HCT116 (cell line): ENCODE results near the gene USP2. TPM values are rescaled to one million over a fixed set of nuclear protein-coding genes. Genes with fewer than 3 reads are reported as not detected.

Experiments
- ATAC-seq: fragments of 200-7000 bp; cut with Tn5 transposase; 2 replicates; pipeline ENCODE4 v1.9.1; 2020; ENCODE audit warnings: mild to moderate bottlenecking, moderate library complexity
- BruUV-seq: library from RNA; stranded (reverse); fragments of 400-500 nt; replicated peaks from 2 replicates; lab custom pipeline; 2021; lab: Mats Ljungman, UMichigan
- CTCF ChIA-PET: fragments of 300-600 bp; sonication (Branson Sonifier 250); formaldehyde crosslinking; loops from one replicate; lab custom pipeline; 2021; ENCODE audit warnings: antibody characterized with exemption; lab: Charles Lee
- POLR2A ChIA-PET: fragments of 300-600, 350-600 bp; sonication (Branson Sonifier 250); formaldehyde crosslinking; loops from one replicate; lab custom pipeline; 2021; ENCODE audit warnings: antibody characterized with exemption; lab: Charles Lee
- RAD21 ChIA-PET, 2 experiments: fragments of 300-600 bp; sonication (Branson Sonifier 250); formaldehyde crosslinking; loops; one replicate each; lab custom pipeline; 2023; ENCODE audit warnings: low total read pairs in 2 of 2; ENCODE audit not compliant: uncharacterized antibody in 2 of 2, unreplicated experiment in 2 of 2, low non-redundant PET in 1 of 2; lab: Charles Lee
- DNase-seq: peaks from one replicate; pipeline ENCODE4 v3.0.0-alpha.2; 2010; ENCODE audit warnings: low read depth, low spot score
- H2AFZ ChIP-seq: fragments of 200-600 bp; shearing (Covaris generic), sonication (generic); 2 replicates; pipeline ENCODE4 v1.6.1; 2017; ENCODE audit warnings: low read depth, mixed run types, mixed read lengths, antibody characterized with exemption, low read length; ENCODE audit not compliant: poor library complexity, severe bottlenecking
- H3K27ac ChIP-seq: 2 replicates; pipeline ENCODE4 v1.5.1; 2012; ENCODE audit warnings: low read depth, low read length
- H3K27me3 ChIP-seq: fragments of 200-600 bp; sonication (generic); 2 replicates; pipeline ENCODE4 v1.6.1; 2016; ENCODE audit warnings: mixed run types, low read length, mixed read lengths; ENCODE audit not compliant: insufficient read depth
- H3K36me3 ChIP-seq, 2 experiments: fragments of 200-500 bp in 1 of 2; fragments of 200-600 bp in 1 of 2; sonication (Bioruptor generic) in 1 of 2; sonication (generic) in 1 of 2; 2 replicates each; pipeline versions ENCODE4 v1.5.1 to v1.6.1; 2014 to 2016; ENCODE audit warnings: low read length in 2 of 2, inconsistent platforms in 1 of 2, mixed read lengths in 1 of 2, mixed run types in 1 of 2; ENCODE audit not compliant: insufficient read depth in 2 of 2, control insufficient read depth in 1 of 2
- H3K4me1 ChIP-seq, 2 experiments: fragments of 200-600 bp in 1 of 2; sonication (generic) in 1 of 2; 2 replicates each; pipeline versions ENCODE4 v1.5.1 to v1.6.1; 2012 to 2017; ENCODE audit warnings: low read length in 2 of 2, inconsistent platforms in 1 of 2, mild to moderate bottlenecking in 1 of 2, mixed read lengths in 1 of 2, mixed run types in 1 of 2, moderate library complexity in 1 of 2; ENCODE audit not compliant: insufficient read depth in 2 of 2, control insufficient read depth in 1 of 2
- H3K4me2 ChIP-seq: fragments of 200-600 bp; sonication (generic); 2 replicates; pipeline ENCODE4 v1.6.1; 2017; ENCODE audit warnings: mixed run types, low read length, mixed read lengths
- H3K4me3 ChIP-seq, 2 experiments: fragments of 200-600 bp in 1 of 2; sonication (generic) in 1 of 2; replicated peaks in 1 of 2; 2 replicates each; pipeline ENCODE4 v1.5.1; 2011 to 2016; ENCODE audit warnings: low read length in 2 of 2, control low read depth in 1 of 2, low read depth in 1 of 2, mild to moderate bottlenecking in 1 of 2, mixed read lengths in 1 of 2, mixed run types in 1 of 2
- H3K79me2 ChIP-seq: fragments of 200-600 bp; sonication (generic); 2 replicates; pipeline ENCODE4 v1.6.1; 2017; ENCODE audit warnings: mild to moderate bottlenecking, mixed run types, low read length, moderate library complexity, mixed read lengths; ENCODE audit not compliant: insufficient read depth
- H3K9ac ChIP-seq: fragments of 200-600 bp; sonication (generic); 2 replicates; pipeline ENCODE4 v1.6.1; 2016; ENCODE audit warnings: low read length, mixed read lengths
- H3K9me2 ChIP-seq: fragments of 200-600 bp; sonication (generic), shearing (Covaris generic); 2 replicates; pipeline ENCODE4 v1.6.1; 2017; ENCODE audit warnings: mixed run types, mild to moderate bottlenecking, moderate library complexity; ENCODE audit not compliant: insufficient read depth
- H3K9me3 ChIP-seq, 2 experiments: fragments of 200-500 bp in 1 of 2; fragments of 200-600 bp in 1 of 2; sonication (Bioruptor generic) in 1 of 2; sonication (generic) in 1 of 2; 2 replicates each; pipeline ENCODE4 v1.6.1; 2014 to 2017; ENCODE audit warnings: low read length in 2 of 2, mixed read lengths in 2 of 2, inconsistent platforms in 1 of 2, low read depth in 1 of 2, mild to moderate bottlenecking in 1 of 2, mixed run types in 1 of 2, moderate library complexity in 1 of 2; ENCODE audit not compliant: control insufficient read depth in 1 of 2, insufficient read depth in 1 of 2
- H4K20me1 ChIP-seq: fragments of 200-600 bp; sonication (generic), shearing (Covaris generic); 2 replicates; pipeline ENCODE4 v1.6.1; 2017; ENCODE audit warnings: mixed run types, mild to moderate bottlenecking, moderate library complexity; ENCODE audit not compliant: insufficient read depth
- CBX3 ChIP-seq: IDR thresholded peaks from 2 replicates; pipeline ENCODE4 v1.6.1; 2012; ENCODE audit warnings: low read depth
- CEBPB ChIP-seq: IDR thresholded peaks from 2 replicates; pipeline ENCODE4 v1.6.1; 2012; ENCODE audit warnings: low read depth
- ELF1 ChIP-seq: IDR thresholded peaks from 2 replicates; pipeline ENCODE4 v1.6.1; 2012; ENCODE audit warnings: low read depth, borderline replicate concordance
- EZH2 ChIP-seq: fragments of 200-600 bp; sonication (generic); IDR thresholded peaks from 2 replicates; pipeline ENCODE4 v1.6.1; 2017; ENCODE audit warnings: antibody characterized with exemption, mixed run types
- EZH2phosphoT487 ChIP-seq: fragments of 200-600 bp; IDR thresholded peaks from 2 replicates; pipeline ENCODE4 v1.6.1; 2018; ENCODE audit warnings: antibody characterized with exemption, borderline replicate concordance
- FOSL1 ChIP-seq: IDR thresholded peaks from 2 replicates; pipeline ENCODE4 v1.6.1; 2012; ENCODE audit warnings: low read depth
- JUND ChIP-seq: IDR thresholded peaks from 2 replicates; pipeline ENCODE4 v1.6.1; 2012
- POLR2A ChIP-seq: IDR thresholded peaks from 2 replicates; pipeline ENCODE4 v1.7.0; 2011; ENCODE audit warnings: borderline replicate concordance; ENCODE audit not compliant: insufficient read depth, insufficient read length; ENCODE audit errors: extremely low read depth
- POLR2AphosphoS5 ChIP-seq: IDR thresholded peaks from 2 replicates; pipeline ENCODE4 v1.6.1; 2011; ENCODE audit warnings: mild to moderate bottlenecking, low read depth, low read length, moderate library complexity
- REST ChIP-seq: IDR thresholded peaks from 2 replicates; pipeline ENCODE4 v1.6.1; 2012; ENCODE audit warnings: low read depth
- SIN3A ChIP-seq: IDR thresholded peaks from 2 replicates; pipeline ENCODE4 v1.6.1; 2012; ENCODE audit warnings: low read depth
- SP1 ChIP-seq: IDR thresholded peaks from 2 replicates; pipeline ENCODE4 v1.6.1; 2012; ENCODE audit warnings: low read depth
- TCF7L2 ChIP-seq: IDR thresholded peaks from 2 replicates; pipeline ENCODE4 v1.7.0; 2011; ENCODE audit warnings: borderline replicate concordance, inconsistent platforms; ENCODE audit not compliant: insufficient read depth, insufficient read length; ENCODE audit errors: extremely low read depth
- YY1 ChIP-seq: IDR thresholded peaks from 2 replicates; pipeline ENCODE4 v1.6.1; 2011; ENCODE audit warnings: low read length, low read depth, moderate library complexity, mild to moderate bottlenecking; ENCODE audit not compliant: insufficient replicate concordance; ENCODE audit errors: extremely low read depth
- ZFX ChIP-seq: fragments of 450-650 bp; IDR thresholded peaks from 2 replicates; pipeline ENCODE4 v1.6.1; 2017
- intact Hi-C: fragments of 100-400 bp; cut with micrococcal nuclease; formaldehyde crosslinking; loops from 2 replicates; pipeline ENCODE4 v1.10.0; 2022
- total RNA-seq: library from RNA; stranded (reverse); gene quantifications from one replicate; pipeline ENCODE4 v1.2.1, GENCODE V29; 2021; ENCODE audit not compliant: unreplicated experiment
- TF ChIP-seq, protein P1 (sequence below): IDR thresholded peaks from 2 replicates; pipeline ENCODE4 v1.6.1; 2011; ENCODE audit warnings: mild to moderate bottlenecking, low read length, moderate library complexity; ENCODE audit not compliant: insufficient replicate concordance; ENCODE audit errors: extremely low read depth

USP2 gene
- total RNA-seq, 1 experiment from 2014 or later = 5.0 TPM

DNA sequence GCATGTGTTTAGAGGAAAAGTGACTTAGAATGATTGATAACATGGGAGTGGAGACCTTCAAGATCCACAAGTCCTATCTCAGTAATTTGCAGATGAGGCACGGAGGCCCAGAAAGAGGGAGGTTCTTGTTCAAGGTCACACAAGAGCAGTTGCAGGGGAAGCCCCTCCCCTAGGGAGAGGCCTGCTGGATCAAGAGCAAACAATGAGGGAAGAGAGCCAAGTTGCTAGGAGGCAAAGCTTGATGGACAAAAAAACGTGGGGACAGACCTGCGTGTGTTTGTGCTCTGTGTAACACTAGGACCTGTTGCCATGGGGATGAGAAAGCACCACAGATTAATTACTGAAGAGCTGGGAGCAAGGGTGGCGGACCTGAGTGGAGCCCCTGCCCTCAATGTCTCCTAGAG lies 28.6 kb downstream of the USP2 start:
- H3K79me2 ChIP-seq = no peaks in the 10 kb centered on the region
- no peaks in the 10 kb centered on the region for H3K27me3 ChIP-seq
- H3K9me2 ChIP-seq = no peaks in the 10 kb centered on the region
- no TSS peak for BruUV-seq
- ATAC-seq = no peak
- intact Hi-C loops = no loop called here
- no peak overlapping the region for H3K4me3 ChIP-seq
- no peak overlapping the region for H3K27ac ChIP-seq
- H3K4me1 ChIP-seq = peaks cover 4 to 12% of the 10 kb centered on the region in 2 experiments; a peak in 2 of 4 replicates
- H3K9me3 ChIP-seq = no peaks in the 10 kb centered on the region
- H4K20me1 ChIP-seq = no peaks in the 10 kb centered on the region
- no peak overlapping the region for H2AFZ ChIP-seq
- RAD21 ChIA-PET = no interaction called here
- no peak for TF ChIP-seq JUND
- no peak for TF ChIP-seq POLR2A
- TF ChIP-seq SP1 = no peak
- no peak for TF ChIP-seq ZFX
- no peak for TF ChIP-seq SIN3A
- TF ChIP-seq YY1 = no peak
- TF ChIP-seq EZH2 = no peak
- no peak for TF ChIP-seq ELF1
- no peak for TF ChIP-seq FOSL1
- no peak for TF ChIP-seq CEBPB
- TF ChIP-seq, all 23 proteins: peak for 0
- Histone ChIP-seq H3K4me2 (no peak overlapping the region), H3K36me3 (no peaks in the 10 kb centered on the region), H3K9ac (no peak overlapping the region)
- no peak for DNase-seq
- ChIA-PET CTCF (interaction anchor here (1.1 to 2.0 kb wide), 2 partner anchors 16 to 21 kb away, joined by 4 to 6 read pairs; no protein-coding TSS in a partner anchor), POLR2A (no interaction called here)

DNA sequence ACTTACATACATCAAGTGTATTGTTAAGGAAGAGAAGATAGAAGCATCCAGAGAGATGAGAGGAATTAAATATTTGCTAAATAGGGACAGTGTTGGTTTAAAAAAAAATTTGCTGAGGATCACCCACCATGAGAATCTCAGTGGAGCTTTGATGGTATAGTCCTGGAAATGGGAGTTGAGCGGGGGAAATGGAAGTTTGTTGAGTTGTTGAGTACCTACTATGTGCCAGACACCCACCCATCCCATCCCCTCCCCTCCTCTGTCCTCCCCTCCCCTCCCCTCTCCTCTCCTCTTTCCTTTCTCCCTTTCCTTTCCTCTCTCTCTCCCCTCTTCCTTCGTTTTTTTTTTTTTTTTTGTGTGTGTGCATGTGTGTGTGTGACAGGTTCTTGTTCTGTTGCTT lies 30.3 kb downstream of the USP2 start:
- CTCF ChIA-PET = no interaction called here
- intact Hi-C loops = no loop called here
- POLR2A ChIA-PET = no interaction called here
- TF ChIP-seq CBX3 (no peak), ZFX (no peak), EZH2phosphoT487 (no peak), SP1 (no peak), POLR2AphosphoS5 (no peak), CEBPB (no peak), REST (no peak), YY1 (no peak), TCF7L2 (no peak)
- TF ChIP-seq, protein P1, sequence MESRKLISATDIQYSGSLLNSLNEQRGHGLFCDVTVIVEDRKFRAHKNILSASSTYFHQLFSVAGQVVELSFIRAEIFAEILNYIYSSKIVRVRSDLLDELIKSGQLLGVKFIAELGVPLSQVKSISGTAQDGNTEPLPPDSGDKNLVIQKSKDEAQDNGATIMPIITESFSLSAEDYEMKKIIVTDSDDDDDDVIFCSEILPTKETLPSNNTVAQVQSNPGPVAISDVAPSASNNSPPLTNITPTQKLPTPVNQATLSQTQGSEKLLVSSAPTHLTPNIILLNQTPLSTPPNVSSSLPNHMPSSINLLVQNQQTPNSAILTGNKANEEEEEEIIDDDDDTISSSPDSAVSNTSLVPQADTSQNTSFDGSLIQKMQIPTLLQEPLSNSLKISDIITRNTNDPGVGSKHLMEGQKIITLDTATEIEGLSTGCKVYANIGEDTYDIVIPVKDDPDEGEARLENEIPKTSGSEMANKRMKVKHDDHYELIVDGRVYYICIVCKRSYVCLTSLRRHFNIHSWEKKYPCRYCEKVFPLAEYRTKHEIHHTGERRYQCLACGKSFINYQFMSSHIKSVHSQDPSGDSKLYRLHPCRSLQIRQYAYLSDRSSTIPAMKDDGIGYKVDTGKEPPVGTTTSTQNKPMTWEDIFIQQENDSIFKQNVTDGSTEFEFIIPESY = no peak

More for the DNA sequence above, 30.3 kb downstream of the USP2 start:
- RAD21 ChIA-PET = no interaction called here
- Histone ChIP-seq H3K9me3 (no peaks in the 10 kb centered on the region), H3K36me3 (no peaks in the 10 kb centered on the region), H3K79me2 (no peaks in the 10 kb centered on the region), H4K20me1 (no peaks in the 10 kb centered on the region), H3K9ac (no peak overlapping the region), H3K27me3 (no peaks in the 10 kb centered on the region), H2AFZ (no peak overlapping the region), H3K9me2 (no peaks in the 10 kb centered on the region), H3K4me3 (no peak overlapping the region), H3K4me1 (peaks cover 4 to 8% of the 10 kb centered on the region in 2 experiments; a peak in 2 of 4 replicates), H3K27ac (no peak overlapping the region), H3K4me2 (no peak overlapping the region)
- DNase-seq (no peak), ATAC-seq (no peak)
- no TSS peak for BruUV-seq
